ENCODE results near the gene H3-3A.

The H3-3A gene

GRCh38 chr1:226062558-226063223 is at the start of gene H3-3A:
H3-3A (plus strand) TSS chr1:226062716; CDS start chr1:226064352, 1,636 bp downstream.
- DNase-seq = peak; percentile 97

- no peak for DNase-seq
Measured at GRCh38 chr1:226017070-226017469, 45.4 kb upstream of the H3-3A start.

DNA sequence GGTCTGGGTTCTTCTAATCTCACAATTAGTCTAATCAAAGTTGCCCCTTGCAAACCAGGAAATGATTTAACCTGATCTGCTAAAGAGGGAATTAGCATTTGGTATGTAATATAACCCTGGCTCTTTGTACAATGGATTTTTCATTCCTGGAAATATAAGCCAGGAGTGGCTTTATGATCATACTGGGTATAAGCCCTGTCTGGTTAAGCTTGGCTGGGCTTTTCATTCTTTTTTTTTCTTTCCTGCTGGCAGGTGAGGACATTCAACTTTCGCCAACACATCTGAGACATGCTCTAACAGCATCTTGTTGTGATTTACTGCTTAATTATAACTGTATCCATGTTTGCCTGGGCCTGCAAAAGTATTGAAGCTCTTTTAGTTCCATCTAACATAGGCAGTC is 42.9 kb upstream of the H3-3A start:
- peak; percentile 22 for DNase-seq

DNA sequence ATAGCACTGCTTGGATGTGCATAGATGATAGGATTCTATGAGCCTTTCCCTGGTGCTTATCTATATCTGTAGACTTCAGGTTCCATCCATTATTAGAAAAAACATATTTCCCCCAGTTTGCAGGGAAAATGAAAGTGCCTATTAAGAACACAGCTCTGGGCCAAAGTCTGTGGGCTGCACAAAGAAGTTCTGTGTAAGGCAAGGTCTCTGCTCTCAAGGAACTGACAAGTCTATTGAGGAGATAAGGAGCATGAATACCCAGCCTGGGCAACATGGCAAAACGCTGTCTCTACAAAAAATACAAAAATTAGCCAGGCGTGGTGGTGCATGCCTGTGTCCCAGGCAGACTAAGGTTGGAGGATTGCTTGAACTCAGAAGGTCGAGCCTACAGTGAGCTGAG is 41.1 kb upstream of the H3-3A start:
- DNase-seq = no peak

DNA sequence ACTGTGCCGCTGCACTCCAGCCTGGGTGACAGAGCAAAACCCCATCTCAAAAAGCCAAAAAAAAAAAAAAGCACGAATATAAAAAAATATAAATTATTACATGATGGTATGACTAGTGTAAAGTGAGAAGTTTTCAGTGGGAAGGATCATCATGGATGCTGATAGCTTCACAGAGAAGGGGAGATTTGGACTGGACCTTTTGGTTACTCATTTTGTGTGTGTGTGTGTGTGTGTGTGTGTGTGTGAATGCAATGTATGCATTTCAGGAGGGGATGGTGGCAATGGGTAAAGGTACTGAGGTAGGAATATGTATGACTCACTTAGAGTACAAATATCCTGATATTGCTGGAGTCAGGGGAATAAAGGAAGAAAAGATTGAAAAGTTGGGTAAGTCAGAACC is 40.7 kb upstream of the H3-3A start:
- DNase-seq = no peak

DNA sequence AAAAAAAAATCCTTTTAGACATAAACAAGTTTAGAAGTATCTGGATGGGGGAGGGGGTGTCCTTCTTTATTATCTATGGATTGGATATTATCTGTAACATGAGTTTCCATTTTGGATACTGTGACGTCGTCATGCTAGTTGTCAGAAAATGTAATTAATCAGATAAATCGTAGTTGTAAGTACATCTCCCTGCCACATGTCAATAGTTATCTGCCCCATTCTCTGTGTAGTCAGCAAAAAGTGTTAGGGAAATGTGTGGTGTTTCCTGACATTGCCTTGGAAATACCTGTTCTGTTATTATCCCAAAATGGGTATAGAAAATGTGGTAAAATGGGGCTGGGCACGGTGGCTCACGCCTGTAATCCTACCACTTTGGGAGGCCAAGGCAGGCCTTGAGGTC is 38.8 kb upstream of the H3-3A start:
- DNase-seq = no peak

GRCh38 chr1:226026833-226027232 is 35.7 kb upstream of the H3-3A start:
- no peak for DNase-seq

GRCh38 chr1:226027538-226028217 is 34.8 kb upstream of the H3-3A start:
- DNase-seq = no peak

- no peak for DNase-seq
Measured at GRCh38 chr1:226029093-226029496, 33.4 kb upstream of the H3-3A start.

DNA sequence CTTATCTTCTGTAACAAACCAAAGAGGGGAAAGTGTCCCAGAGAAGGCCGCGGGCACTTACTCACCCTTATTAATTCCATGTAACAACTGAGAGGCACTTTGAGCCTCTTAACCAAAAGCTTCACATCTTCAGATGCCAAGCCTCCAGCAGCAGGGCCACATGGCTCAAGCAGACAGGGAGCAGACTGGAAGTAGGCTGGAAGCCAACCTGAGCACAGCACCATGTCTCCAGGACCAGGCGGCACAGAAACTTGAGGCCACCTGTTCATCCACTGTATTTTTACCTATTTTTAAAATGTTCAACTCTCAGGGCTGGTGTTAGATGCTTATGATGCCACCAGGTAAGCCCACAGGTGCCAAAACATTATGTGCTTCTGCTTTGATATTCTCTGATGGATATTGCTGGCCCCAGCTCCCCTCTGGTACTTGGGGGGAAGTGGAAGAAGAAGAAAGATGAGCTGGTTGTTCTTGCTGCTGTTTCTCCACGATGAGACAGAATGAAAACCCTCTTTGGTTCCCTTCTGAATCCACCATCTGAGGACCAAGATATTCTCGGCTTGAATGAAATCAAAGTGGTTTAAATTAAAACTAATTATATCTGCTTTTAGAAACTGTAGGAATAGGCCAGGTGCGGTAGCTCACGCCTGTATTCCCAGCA is 32.8 kb upstream of the H3-3A start:
- no peak for DNase-seq

DNA sequence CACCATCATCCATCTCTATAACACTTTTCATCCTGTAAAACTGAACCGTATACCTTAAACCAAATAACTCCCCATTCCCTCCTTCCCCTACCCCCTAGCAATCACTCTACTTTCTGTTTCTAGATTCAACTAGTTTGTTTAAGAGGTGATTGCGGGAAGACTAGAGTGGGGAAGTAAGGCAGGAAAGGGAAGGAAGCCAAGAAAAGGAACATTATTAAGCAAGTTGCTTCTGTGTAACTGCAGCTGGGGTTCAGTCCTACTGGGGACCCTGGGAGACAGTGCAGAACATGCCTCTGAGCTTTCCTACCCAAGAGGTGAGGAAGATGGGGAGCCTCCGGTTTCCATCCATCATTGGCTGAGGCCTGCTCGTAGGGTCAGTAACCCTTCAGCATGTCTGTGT is 28.9 kb upstream of the H3-3A start:
- DNase-seq = no peak

- no peak for DNase-seq
Measured at GRCh38 chr1:226033991-226034390, 28.5 kb upstream of the H3-3A start.

DNA sequence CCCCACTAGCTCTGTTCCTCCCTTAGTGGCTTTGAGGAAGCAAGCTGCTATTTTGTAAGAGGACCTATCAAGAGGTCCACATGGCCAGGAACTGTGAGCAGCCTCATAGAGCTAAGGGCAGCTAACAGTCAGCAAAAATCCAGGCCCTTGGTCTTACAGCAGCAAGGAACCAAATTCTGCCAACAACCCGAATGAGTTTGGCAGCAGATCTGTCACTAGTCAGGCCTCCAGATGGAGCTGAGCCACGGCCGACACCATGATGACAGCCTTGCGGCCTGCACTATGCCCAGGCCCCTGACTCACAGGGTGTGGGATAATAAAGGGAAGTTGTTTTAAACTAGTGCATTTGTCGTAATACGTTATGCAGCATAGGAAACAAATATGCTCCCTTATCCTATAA is 28.0 kb upstream of the H3-3A start:
- DNase-seq = no peak

- DNase-seq = no peak
Measured at GRCh38 chr1:226035915-226036314, 26.6 kb upstream of the H3-3A start.

- no peak for DNase-seq
Measured at GRCh38 chr1:226038661-226039060, 23.9 kb upstream of the H3-3A start.

DNA sequence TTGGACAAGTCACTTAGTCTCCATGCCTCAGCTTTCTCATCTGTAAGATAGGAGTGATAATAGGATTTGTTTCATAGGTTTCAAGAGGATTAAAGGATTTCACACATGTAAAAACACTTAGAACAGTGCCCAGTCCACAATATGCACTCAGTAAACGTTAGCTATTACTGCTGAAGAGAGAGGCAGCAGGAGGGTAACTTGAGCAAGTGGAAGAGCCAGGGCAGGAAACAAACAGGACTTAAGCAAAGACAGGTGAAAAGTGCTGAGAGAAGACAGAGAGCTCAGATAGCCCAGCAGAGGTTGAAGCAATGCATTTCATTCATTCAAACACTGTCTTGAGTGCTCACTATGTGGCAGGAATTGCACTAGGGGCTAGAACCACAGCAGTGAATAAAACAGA is 21.1 kb upstream of the H3-3A start:
- DNase-seq = no peak

DNA sequence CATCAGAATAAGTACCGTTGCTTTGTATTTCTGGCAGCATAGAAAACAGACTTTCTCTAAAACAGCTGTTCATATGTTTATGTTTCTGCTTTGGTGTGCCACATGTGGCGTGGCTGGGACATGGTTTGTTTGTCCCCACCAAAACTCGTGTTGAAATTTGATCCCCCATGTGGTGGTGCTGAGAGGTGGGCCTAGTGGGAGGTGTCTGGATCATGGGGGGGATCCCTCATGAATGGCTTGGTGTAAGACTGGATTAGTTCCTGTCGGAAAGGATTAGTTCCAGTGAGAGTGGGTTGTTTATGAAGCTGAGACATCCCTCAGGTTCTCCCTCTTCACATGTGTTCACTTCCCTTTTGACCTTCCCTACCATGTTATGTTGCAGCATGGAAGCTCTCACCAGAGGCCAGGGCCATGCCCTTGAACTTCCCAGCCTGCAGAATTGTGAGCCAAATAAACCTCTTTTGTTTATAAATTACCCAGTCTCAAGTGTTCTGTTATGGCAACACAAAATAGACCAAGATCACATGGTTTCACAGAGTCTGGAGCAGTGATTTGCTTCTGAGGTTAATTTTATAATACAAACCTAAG is 17.9 kb upstream of the H3-3A start:
- no peak for DNase-seq

- DNase-seq = no peak
Measured at GRCh38 chr1:226046240-226046639, 16.3 kb upstream of the H3-3A start.

- DNase-seq = no peak
Measured at GRCh38 chr1:226047495-226047894, 15.0 kb upstream of the H3-3A start.

- DNase-seq = no peak
Measured at GRCh38 chr1:226048886-226049285, 13.6 kb upstream of the H3-3A start.

DNA sequence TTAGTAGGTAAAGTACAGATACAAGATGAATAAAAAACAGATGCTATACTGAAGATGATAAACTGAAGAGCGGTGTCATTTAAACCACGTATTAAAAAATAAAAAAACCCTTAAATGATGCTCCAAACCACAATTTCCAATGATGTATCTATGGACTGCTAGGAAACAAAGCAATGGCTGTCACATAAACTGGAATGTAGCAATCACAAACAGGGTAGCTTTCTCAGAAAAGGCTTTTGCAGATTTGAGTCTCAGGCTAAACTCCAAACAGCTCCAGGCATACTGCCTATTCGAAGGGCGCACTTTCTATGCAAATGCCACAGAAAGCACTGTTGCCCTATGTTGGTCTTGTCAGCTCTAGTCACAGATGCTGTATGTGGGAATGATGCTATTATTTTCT is 12.4 kb upstream of the H3-3A start:
- DNase-seq = no peak

GRCh38 chr1:226051365-226051764 is 11.2 kb upstream of the H3-3A start:
- no peak for DNase-seq

GRCh38 chr1:226052061-226052460 is 10.5 kb upstream of the H3-3A start:
- no peak for DNase-seq

All from NCI-H1436 (cell line).